SK-N-SH (cell line): Measurements from ENCODE around the gene PVRIG.

Source experiments
- EP300 ChIP-seq, 2 experiments: IDR thresholded peaks; 2 replicates each; pipeline versions ENCODE4 v1.4.0 to v1.6.1; 2012; ENCODE audit warnings: borderline replicate concordance in 1 of 2, low read depth in 1 of 2, low read length in 1 of 2
- EZH2phosphoT487 ChIP-seq: fragments of 200-600 bp; sonication (generic); IDR thresholded peaks from 2 replicates; pipeline ENCODE4 v1.6.1; 2017; ENCODE audit warnings: low read depth, mixed run types, mild to moderate bottlenecking, antibody characterized with exemption, moderate library complexity, borderline replicate concordance
- FOXM1 ChIP-seq: IDR thresholded peaks from 2 replicates; pipeline ENCODE4 v1.4.0; 2012; ENCODE audit warnings: low read depth, mild to moderate bottlenecking
- MXI1 ChIP-seq: IDR thresholded peaks from 2 replicates; pipeline ENCODE4 v1.6.1; 2012; ENCODE audit warnings: mild to moderate bottlenecking, low read depth, low read length, improper control_type of control experiment
- RAD21 ChIP-seq: IDR thresholded peaks from 2 replicates; pipeline ENCODE4 v1.6.1; 2012; ENCODE audit warnings: mild to moderate bottlenecking, low read length
- RFX5 ChIP-seq: IDR thresholded peaks from 2 replicates; pipeline ENCODE4 v1.6.1; 2012; ENCODE audit warnings: mild to moderate bottlenecking, improper control_type of control experiment, low read length
- RXRA ChIP-seq: IDR thresholded peaks from 2 replicates; pipeline ENCODE4 v1.4.0; 2012; ENCODE audit warnings: low read depth, mild to moderate bottlenecking, borderline replicate concordance
- SIN3A ChIP-seq: IDR thresholded peaks from 2 replicates; pipeline ENCODE4 v1.6.1; 2012; ENCODE audit warnings: low read depth, mild to moderate bottlenecking, low read length, moderate library complexity, borderline replicate concordance
- TAF1 ChIP-seq: IDR thresholded peaks from 2 replicates; pipeline ENCODE4 v1.6.1; 2012; ENCODE audit warnings: low read depth, mild to moderate bottlenecking, low read length, moderate library complexity, borderline replicate concordance
- TF ChIP-seq, protein P1 (sequence below): fragments of 200-600 bp; sonication (generic); IDR thresholded peaks from 2 replicates; pipeline ENCODE4 v1.6.1; 2017; ENCODE audit warnings: antibody characterized with exemption, mild to moderate bottlenecking, moderate library complexity
- TF ChIP-seq, protein P2 (sequence below): IDR thresholded peaks from 2 replicates; pipeline ENCODE4 v1.6.1; 2012; ENCODE audit warnings: mild to moderate bottlenecking, low read depth, low read length, moderate library complexity
- TF ChIP-seq, protein P3 (sequence below): IDR thresholded peaks from 2 replicates; pipeline ENCODE4 v1.4.0; 2012; ENCODE audit warnings: low read depth

DNA sequence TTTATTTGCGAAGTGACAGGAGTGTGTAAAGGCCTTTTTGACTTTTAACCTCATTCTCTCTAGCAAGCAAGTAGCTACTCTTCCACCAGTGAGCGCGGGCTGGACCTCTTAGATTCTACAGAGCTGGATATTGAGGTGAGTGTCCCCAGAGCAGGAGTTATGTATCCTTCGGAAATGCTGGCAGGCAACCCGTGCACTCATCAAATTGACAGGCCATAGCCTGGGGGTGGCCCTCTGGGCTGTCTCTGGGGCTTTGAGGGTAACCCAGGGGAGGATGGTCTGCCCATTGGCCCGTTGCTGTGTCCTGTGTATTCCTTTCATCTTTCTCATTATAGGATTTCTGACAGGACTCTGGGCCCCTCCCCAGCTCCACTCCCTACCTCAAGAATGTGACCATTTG, 6.1 kb upstream of the PVRIG start:
- TF ChIP-seq SIN3A (no peak), RAD21 (no peak), FOXM1 (no peak), EP300 (IDR thresholded peaks at IDR 0.05; ENCODE audit: borderline replicate concordance in 1 of 2, low read depth in 1 of 2, low read length in 1 of 2) (no peak), EZH2phosphoT487 (no peak), MXI1 (no peak), RXRA (no peak), TAF1 (no peak), RFX5 (no peak)
- TF ChIP-seq, protein P1, sequence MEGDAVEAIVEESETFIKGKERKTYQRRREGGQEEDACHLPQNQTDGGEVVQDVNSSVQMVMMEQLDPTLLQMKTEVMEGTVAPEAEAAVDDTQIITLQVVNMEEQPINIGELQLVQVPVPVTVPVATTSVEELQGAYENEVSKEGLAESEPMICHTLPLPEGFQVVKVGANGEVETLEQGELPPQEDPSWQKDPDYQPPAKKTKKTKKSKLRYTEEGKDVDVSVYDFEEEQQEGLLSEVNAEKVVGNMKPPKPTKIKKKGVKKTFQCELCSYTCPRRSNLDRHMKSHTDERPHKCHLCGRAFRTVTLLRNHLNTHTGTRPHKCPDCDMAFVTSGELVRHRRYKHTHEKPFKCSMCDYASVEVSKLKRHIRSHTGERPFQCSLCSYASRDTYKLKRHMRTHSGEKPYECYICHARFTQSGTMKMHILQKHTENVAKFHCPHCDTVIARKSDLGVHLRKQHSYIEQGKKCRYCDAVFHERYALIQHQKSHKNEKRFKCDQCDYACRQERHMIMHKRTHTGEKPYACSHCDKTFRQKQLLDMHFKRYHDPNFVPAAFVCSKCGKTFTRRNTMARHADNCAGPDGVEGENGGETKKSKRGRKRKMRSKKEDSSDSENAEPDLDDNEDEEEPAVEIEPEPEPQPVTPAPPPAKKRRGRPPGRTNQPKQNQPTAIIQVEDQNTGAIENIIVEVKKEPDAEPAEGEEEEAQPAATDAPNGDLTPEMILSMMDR = no peak
- TF ChIP-seq, protein P2, sequence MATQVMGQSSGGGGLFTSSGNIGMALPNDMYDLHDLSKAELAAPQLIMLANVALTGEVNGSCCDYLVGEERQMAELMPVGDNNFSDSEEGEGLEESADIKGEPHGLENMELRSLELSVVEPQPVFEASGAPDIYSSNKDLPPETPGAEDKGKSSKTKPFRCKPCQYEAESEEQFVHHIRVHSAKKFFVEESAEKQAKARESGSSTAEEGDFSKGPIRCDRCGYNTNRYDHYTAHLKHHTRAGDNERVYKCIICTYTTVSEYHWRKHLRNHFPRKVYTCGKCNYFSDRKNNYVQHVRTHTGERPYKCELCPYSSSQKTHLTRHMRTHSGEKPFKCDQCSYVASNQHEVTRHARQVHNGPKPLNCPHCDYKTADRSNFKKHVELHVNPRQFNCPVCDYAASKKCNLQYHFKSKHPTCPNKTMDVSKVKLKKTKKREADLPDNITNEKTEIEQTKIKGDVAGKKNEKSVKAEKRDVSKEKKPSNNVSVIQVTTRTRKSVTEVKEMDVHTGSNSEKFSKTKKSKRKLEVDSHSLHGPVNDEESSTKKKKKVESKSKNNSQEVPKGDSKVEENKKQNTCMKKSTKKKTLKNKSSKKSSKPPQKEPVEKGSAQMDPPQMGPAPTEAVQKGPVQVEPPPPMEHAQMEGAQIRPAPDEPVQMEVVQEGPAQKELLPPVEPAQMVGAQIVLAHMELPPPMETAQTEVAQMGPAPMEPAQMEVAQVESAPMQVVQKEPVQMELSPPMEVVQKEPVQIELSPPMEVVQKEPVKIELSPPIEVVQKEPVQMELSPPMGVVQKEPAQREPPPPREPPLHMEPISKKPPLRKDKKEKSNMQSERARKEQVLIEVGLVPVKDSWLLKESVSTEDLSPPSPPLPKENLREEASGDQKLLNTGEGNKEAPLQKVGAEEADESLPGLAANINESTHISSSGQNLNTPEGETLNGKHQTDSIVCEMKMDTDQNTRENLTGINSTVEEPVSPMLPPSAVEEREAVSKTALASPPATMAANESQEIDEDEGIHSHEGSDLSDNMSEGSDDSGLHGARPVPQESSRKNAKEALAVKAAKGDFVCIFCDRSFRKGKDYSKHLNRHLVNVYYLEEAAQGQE = no peak
- TF ChIP-seq, protein P3, sequence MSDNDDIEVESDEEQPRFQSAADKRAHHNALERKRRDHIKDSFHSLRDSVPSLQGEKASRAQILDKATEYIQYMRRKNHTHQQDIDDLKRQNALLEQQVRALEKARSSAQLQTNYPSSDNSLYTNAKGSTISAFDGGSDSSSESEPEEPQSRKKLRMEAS = no peak
